Ishikawa (cell line): ENCODE measurements around the gene IGLL5.

ENCODE experiments used
- CEBPB ChIP-seq: IDR thresholded peaks from 2 replicates; pipeline ENCODE4 v1.6.1; 2012
- CREB1 ChIP-seq: IDR thresholded peaks from 2 replicates; pipeline ENCODE4 v1.6.1; 2012; ENCODE audit warnings: low read depth
- EGR1 ChIP-seq: IDR thresholded peaks from 2 replicates; pipeline ENCODE4 v1.6.1; 2012
- EP300 ChIP-seq: IDR thresholded peaks from 2 replicates; pipeline ENCODE4 v1.6.1; 2012; ENCODE audit warnings: borderline replicate concordance
- FOXM1 ChIP-seq: IDR thresholded peaks from 2 replicates; pipeline ENCODE4 v1.6.1; 2012; ENCODE audit warnings: low read depth, borderline replicate concordance
- MAX ChIP-seq: IDR thresholded peaks from 2 replicates; pipeline ENCODE4 v1.6.1; 2012
- NFIC ChIP-seq: IDR thresholded peaks from 2 replicates; pipeline ENCODE4 v1.6.1; 2012
- RAD21 ChIP-seq: IDR thresholded peaks from 2 replicates; pipeline ENCODE4 v1.6.1; 2012; ENCODE audit warnings: low read depth
- REST ChIP-seq: IDR thresholded peaks from 2 replicates; pipeline ENCODE4 v1.6.1; 2012; ENCODE audit warnings: low read depth, mild to moderate bottlenecking
- TAF1 ChIP-seq: IDR thresholded peaks from 2 replicates; pipeline ENCODE4 v1.6.1; 2012; ENCODE audit warnings: low read depth, mild to moderate bottlenecking
- TCF12 ChIP-seq: IDR thresholded peaks from 2 replicates; pipeline ENCODE4 v1.6.1; 2012; ENCODE audit warnings: low read depth
- TEAD4 ChIP-seq: IDR thresholded peaks from 2 replicates; pipeline ENCODE4 v1.6.1; 2012
- YY1 ChIP-seq: IDR thresholded peaks from 2 replicates; pipeline ENCODE4 v1.6.1; 2012; ENCODE audit warnings: low read depth
- ZBTB7A ChIP-seq: IDR thresholded peaks from 2 replicates; pipeline ENCODE4 v1.6.1; 2012; ENCODE audit warnings: low read depth
- TF ChIP-seq, protein P1 (sequence below): IDR thresholded peaks from 2 replicates; pipeline ENCODE4 v1.6.1; 2012

IGLL5 gene

DNA sequence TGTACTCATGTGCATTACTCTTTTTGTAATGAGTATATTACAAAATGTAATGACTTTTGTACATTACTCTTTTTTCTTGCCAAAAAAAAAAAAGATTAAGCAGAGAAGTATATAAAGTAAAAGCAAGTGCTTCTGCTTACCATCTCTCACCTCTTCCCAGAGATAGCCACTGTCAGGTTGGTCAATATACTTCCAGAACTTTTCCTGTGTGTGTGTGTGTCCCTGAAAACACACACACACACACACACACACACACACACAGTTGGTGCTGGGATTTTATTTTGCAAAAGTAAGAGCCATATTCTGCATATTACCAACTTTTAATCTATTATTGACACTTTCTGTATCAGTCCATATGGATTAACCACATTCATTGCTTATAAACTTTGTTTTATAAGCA lies 2.5 kb downstream of the IGLL5 start:
- TF ChIP-seq MAX (no peak), CREB1 (no peak), FOXM1 (no peak), EP300 (no peak), TAF1 (no peak), TEAD4 (no peak), CEBPB (no peak), ZBTB7A (no peak), RAD21 (no peak), EGR1 (no peak), REST (no peak)

GRCh38 chr22:22891139-22891621 lies 3.6 kb downstream of the IGLL5 start:
- no peak for TF ChIP-seq TAF1
- TF ChIP-seq EGR1, result no peak
- no peak for TF ChIP-seq REST
- TF ChIP-seq CREB1, result no peak
- no peak for TF ChIP-seq CEBPB
- TF ChIP-seq TCF12, result no peak
- no peak for TF ChIP-seq ZBTB7A

- TF ChIP-seq FOXM1, result no peak
- TF ChIP-seq YY1, result no peak
- no peak for TF ChIP-seq ZBTB7A
These were observed 4.8 kb downstream of the IGLL5 start for GRCh38 chr22:22892096-22893052.

GRCh38 chr22:22893077-22893805 lies 5.6 kb downstream of the IGLL5 start:
- TF ChIP-seq EP300, result no peak
- no peak for TF ChIP-seq CREB1
- TF ChIP-seq TCF12, result no peak
- no peak for TF ChIP-seq CEBPB
- no peak for TF ChIP-seq RAD21
- no peak for TF ChIP-seq ZBTB7A
- no peak for TF ChIP-seq NFIC
- TF ChIP-seq EGR1, result no peak
- no peak for TF ChIP-seq TAF1
- TF ChIP-seq, protein P1, sequence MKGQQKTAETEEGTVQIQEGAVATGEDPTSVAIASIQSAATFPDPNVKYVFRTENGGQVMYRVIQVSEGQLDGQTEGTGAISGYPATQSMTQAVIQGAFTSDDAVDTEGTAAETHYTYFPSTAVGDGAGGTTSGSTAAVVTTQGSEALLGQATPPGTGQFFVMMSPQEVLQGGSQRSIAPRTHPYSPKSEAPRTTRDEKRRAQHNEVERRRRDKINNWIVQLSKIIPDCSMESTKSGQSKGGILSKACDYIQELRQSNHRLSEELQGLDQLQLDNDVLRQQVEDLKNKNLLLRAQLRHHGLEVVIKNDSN, result no peak
- TF ChIP-seq REST, result no peak
- no peak for TF ChIP-seq FOXM1
- no peak for TF ChIP-seq YY1
- TF ChIP-seq MAX, result no peak
- TF ChIP-seq TEAD4, result no peak
